Ovary (tissue), 9 donors: ENCODE data around the gene KMT2E. TPM values are rescaled to one million over a fixed set of nuclear protein-coding genes. Genes with fewer than 3 reads are reported as not detected.

Experiments used
- DNase-seq, 5 donors: peaks; one replicate each; pipeline ENCODE4 v3.0.0-alpha.2; 2019 to 2020
- H3K27ac ChIP-seq, 2 donors: fragments of 200-600 bp; one replicate each; pipeline versions ENCODE4 v1.5.1 to v1.8.0; 2019 to 2022
- H3K27me3 ChIP-seq: fragments of 200-600 bp; one replicate; pipeline ENCODE4 v1.8.0; 2022
- H3K36me3 ChIP-seq: fragments of 200-600 bp; sonication (generic); one replicate; pipeline ENCODE4 v1.5.1; 2019
- H3K4me1 ChIP-seq: one replicate; pipeline ENCODE4 v1.8.1; 2013; ENCODE audit warnings: mild to moderate bottlenecking, moderate library complexity; ENCODE audit not compliant: insufficient read depth
- H3K4me3 ChIP-seq: fragments of 200-600 bp; sonication (generic); one replicate; pipeline ENCODE4 v1.5.1; 2017
- H3K9me3 ChIP-seq, 2 donors: fragments of 200-600 bp in 1 of 2; sonication (generic) in 1 of 2; one replicate each; pipeline versions ENCODE4 v1.5.1 to v1.8.1; 2013 to 2019; ENCODE audit warnings: mild to moderate bottlenecking in 1 of 2, moderate library complexity in 1 of 2
- EP300 ChIP-seq: sonication (generic); formaldehyde crosslinking; IDR thresholded peaks from one replicate; pipeline ENCODE4 v1.6.1; 2017; ENCODE audit warnings: antibody characterized with exemption
- POLR2A ChIP-seq: fragments of 450-650 bp; IDR thresholded peaks from one replicate; pipeline ENCODE4 v1.6.1; 2017; ENCODE audit warnings: antibody characterized with exemption, mild to moderate bottlenecking, moderate library complexity
- WGBS, 3 donors: extraction: QIAGEN DNeasy Blood & Tissue Kit in 1 of 3; methylation state at CpG; one replicate each; pipeline versions ENCODE4 v1.1.5 to v1.1.7; 2013 to 2017; 5-methylcytosine and 5-hydroxymethylcytosine counted together
- intact Hi-C, 4 donors: fragments of 100-400 bp; cut with DNase I; formaldehyde crosslinking; loops; one replicate each; pipeline versions ENCODE4 v1.11.0 to v1.15.1; 2022 to 2023
- polyA plus RNA-seq, 2 donors: library from polyadenylated mRNA; stranded (reverse); fragments of 200-250 nt in 1 of 2; fragments of 350-450 nt in 1 of 2; fragmentation: Illumina TruSeq in 1 of 2; extraction: RNeasy Lipid Tissue Mini Kit (QIAGEN cat#74804) in 1 of 2; gene quantifications; one replicate each; pipeline ENCODE4 v1.2.3, GENCODE V29; 2013 to 2014
- total RNA-seq, 7 donors: library from RNA; depleted of rRNA in 2 of 7; stranded (reverse); fragments of >200 nt in 2 of 7; fragmentation: NEBNext Ultra II Directional in 3 of 7; extraction: Animal tissue kit (Norgen Biotek cat#: 25700) in 3 of 7; gene quantifications; one replicate each; pipeline versions ENCODE4 v1.1.0 to v1.2.4, GENCODE V29; 2016 to 2023
- TF ChIP-seq, protein P1 (sequence below), 3 donors: fragments of 450-650 bp in 2 of 3; fragments of 200-600 bp in 1 of 3; IDR thresholded peaks; one replicate each; pipeline versions ENCODE4 v1.5.1 to v1.8.0; 2016 to 2022; ENCODE audit warnings: antibody characterized with exemption in 3 of 3, mild to moderate bottlenecking in 1 of 3
- donor health status: DM: no; HTN: no; CAD: no; lungs with moderate emphysema.
- donor health status: DM: no; HTN: no; CAD: no.
- donor health status: Bipolar disorder and iron deficiency.
- donor health status: DM: yes; HTN: yes; CAD: no.
- donor health status: DM: no; HTN: no; CAD: no.
- donor health status: DM: yes; HTN: yes; CAD: no.

The KMT2E gene
- total and polyA plus RNA-seq, 9 donors = 35.2 to 152 (median 113) TPM

DNA sequence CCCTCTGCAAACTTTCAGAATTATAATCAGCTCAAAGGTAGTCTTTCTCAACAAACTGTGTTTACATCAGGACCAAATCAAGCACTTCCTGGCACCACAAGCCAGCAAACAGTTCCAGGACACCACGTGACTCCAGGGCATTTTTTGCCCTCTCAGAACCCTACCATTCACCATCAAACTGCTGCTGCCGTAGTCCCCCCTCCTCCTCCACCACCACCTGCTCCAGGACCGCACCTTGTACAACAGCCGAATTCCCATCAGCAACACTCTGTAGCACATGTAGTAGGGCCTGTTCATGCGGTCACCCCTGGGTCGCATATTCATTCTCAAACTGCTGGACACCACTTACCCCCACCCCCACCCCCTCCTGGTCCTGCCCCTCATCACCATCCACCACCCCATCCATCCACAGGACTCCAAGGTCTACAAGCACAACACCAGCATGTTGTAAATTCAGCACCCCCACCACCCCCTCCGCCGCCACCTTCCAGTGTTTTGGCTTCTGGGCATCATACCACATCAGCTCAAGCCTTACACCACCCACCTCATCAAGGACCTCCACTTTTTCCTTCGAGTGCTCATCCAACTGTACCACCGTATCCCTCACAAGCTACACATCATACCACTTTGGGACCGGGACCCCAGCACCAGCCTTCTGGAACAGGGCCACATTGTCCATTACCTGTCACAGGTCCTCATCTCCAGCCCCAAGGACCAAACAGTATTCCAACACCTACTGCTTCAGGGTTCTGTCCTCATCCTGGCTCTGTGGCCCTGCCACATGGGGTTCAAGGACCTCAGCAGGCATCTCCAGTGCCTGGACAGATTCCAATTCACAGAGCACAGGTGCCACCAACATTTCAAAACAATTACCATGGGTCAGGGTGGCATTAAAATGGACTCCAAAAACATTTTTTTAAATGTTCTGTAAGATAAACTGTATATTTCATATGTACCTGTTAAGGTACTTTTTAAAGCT lies 98.7 kb downstream of the KMT2E start:
- 86 to 88% (median 87%) methylated on average over 11 of the region's 11 CpGs for WGBS, 3 donors
- no peaks in the 10 kb centered on the region for H3K36me3 ChIP-seq
- TF ChIP-seq EP300 = no peak
- no peak for TF ChIP-seq POLR2A
- TF ChIP-seq, protein P1, sequence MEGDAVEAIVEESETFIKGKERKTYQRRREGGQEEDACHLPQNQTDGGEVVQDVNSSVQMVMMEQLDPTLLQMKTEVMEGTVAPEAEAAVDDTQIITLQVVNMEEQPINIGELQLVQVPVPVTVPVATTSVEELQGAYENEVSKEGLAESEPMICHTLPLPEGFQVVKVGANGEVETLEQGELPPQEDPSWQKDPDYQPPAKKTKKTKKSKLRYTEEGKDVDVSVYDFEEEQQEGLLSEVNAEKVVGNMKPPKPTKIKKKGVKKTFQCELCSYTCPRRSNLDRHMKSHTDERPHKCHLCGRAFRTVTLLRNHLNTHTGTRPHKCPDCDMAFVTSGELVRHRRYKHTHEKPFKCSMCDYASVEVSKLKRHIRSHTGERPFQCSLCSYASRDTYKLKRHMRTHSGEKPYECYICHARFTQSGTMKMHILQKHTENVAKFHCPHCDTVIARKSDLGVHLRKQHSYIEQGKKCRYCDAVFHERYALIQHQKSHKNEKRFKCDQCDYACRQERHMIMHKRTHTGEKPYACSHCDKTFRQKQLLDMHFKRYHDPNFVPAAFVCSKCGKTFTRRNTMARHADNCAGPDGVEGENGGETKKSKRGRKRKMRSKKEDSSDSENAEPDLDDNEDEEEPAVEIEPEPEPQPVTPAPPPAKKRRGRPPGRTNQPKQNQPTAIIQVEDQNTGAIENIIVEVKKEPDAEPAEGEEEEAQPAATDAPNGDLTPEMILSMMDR (IDR thresholded peaks at IDR 0.05) = no peak
- H3K9me3 ChIP-seq = no peaks in the 10 kb centered on the region
- intact Hi-C loops = no loop called here
- H3K4me1 ChIP-seq = no peaks in the 10 kb centered on the region
- H3K4me3 ChIP-seq = no peak overlapping the region
- H3K27me3 ChIP-seq = no peaks in the 10 kb centered on the region
- no peak for DNase-seq
- H3K27ac ChIP-seq = no peak overlapping the region

GRCh38 chr7:105118612-105119600 lies 104.9 kb downstream of the KMT2E start:
- Histone ChIP-seq H3K36me3 (no peaks in the 10 kb centered on the region), H3K27ac (no peak overlapping the region)
- 73 to 79% (median 75%) methylated on average over 9 of the region's 9 CpGs for WGBS, 3 donors

DNA sequence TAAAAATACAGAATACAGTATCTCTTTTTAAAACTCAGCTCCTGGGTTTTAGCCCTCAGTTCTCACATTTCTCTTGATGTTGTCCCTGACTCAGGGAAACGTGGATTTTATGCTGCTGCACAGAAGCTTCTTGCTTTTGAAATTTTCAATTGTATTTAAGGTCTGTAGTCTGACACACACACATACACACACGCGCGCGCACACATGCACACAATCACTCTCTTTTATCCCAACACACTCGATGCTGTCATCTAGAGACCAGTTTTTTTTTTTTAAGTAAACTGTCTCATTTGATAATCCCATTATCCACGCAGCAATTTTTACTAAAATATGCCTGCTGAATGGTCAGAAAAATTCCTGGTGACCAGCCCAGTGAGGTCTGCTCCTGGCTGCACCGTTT lies 108.6 kb downstream of the KMT2E start:
- Histone ChIP-seq H3K27ac (no peak overlapping the region), H3K36me3 (no peaks in the 10 kb centered on the region), H3K4me1 (peaks cover 6% of the 10 kb centered on the region), H3K4me3 (no peak overlapping the region), H3K27me3 (no peaks in the 10 kb centered on the region), H3K9me3 (no peaks in the 10 kb centered on the region)
- TF ChIP-seq, protein P1 (IDR thresholded peaks at IDR 0.05) = no peak
- TF ChIP-seq EP300 (no peak), POLR2A (no peak)
- no peak for DNase-seq
- 52 to 64% (median 60%) methylated on average over 8 of the region's 8 CpGs for WGBS, 3 donors
- intact Hi-C loops = no loop called here

More at GRCh38 chr7:105118612-105119600, 104.9 kb downstream of the KMT2E start:
- H3K4me3 ChIP-seq = no peak overlapping the region
- TF ChIP-seq POLR2A (no peak), EP300 (no peak)
- TF ChIP-seq, protein P1 (IDR thresholded peaks at IDR 0.05) = no peak
- DNase-seq = no peak
- H3K4me1 ChIP-seq = peaks cover 6% of the 10 kb centered on the region
- H3K27me3 ChIP-seq = no peaks in the 10 kb centered on the region
- H3K9me3 ChIP-seq = no peaks in the 10 kb centered on the region
- intact Hi-C loops = no loop called here

DNA sequence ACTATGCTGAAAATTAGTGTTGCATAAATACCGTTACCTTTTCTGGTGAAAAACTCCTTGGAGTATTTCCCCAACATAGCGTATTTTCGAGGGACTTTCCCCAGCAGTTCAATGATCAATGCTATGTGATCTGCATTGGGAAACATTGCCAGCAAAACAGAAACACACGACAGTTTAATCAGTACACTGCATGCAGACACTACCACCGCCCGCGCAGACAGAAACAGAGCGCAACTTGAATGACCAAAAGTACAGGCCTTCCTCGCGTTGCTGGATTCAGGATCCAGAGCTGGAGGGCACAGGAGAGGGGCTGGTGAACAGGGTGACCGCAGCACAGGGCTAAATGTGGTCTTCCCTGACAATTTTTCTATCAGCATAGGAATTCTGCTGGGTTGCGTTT lies 111.7 kb downstream of the KMT2E start:
- no peaks in the 10 kb centered on the region for H3K27me3 ChIP-seq
- no peak for DNase-seq
- intact Hi-C loops = no loop called here
- TF ChIP-seq, protein P1 (IDR thresholded peaks at IDR 0.05) = no peak
- TF ChIP-seq POLR2A = no peak
- H3K36me3 ChIP-seq = no peaks in the 10 kb centered on the region
- no peak overlapping the region for H3K4me3 ChIP-seq
- WGBS, 3 donors = 93 to 96% (median 95%) methylated on average over 12 of the region's 12 CpGs
- no peaks in the 10 kb centered on the region for H3K4me1 ChIP-seq
- H3K27ac ChIP-seq = no peak overlapping the region
- H3K9me3 ChIP-seq = no peaks in the 10 kb centered on the region
